Hematopoietic multipotent progenitor cell treated with erythropoietin and hydrocortisone succinate and interleukin-3 and kit ligand, for 15 days (in vitro differentiated cells): ENCODE data around the gene DICER1.

ENCODE experiments used
- DNase-seq: peaks from one replicate; pipeline ENCODE4 v3.0.0-alpha.2; 2015; ENCODE audit warnings: low spot score

The DICER1 gene

DNA sequence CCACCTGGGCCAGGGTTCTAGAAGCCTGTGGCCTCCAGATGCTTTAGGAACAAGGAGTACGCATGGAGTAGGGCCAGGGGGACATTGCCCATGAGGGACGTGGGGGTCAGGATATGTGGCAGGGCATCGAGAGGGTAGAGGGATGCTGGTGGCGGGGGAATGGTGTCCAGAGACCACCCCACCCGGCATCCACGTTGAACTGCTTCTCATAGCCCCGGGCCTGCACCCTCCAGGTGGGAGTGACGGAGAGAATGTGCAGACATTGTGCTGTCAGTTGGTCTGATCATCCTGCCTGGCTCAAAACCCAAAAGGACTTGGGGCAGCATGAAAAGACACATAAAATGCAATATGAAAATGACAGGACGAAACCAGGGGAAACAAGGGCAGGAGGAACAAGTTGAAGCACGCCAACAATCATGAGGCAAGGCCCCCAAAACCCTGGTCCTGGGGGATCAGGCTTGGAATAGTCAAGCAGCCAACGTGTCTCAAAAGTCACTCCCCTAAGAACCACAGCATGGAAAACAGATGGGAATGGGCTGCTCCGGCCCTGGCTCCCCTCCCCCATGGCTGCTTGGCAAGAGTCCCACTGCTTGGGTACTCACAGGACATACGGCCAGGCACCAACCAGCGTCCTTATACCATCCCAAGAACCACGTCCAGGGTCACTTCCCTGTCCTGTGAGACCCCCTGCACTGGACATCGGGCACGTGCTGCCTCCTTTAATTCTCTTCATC, 117.9 kb downstream of the DICER1 start:
- DNase-seq = no peak

DNA sequence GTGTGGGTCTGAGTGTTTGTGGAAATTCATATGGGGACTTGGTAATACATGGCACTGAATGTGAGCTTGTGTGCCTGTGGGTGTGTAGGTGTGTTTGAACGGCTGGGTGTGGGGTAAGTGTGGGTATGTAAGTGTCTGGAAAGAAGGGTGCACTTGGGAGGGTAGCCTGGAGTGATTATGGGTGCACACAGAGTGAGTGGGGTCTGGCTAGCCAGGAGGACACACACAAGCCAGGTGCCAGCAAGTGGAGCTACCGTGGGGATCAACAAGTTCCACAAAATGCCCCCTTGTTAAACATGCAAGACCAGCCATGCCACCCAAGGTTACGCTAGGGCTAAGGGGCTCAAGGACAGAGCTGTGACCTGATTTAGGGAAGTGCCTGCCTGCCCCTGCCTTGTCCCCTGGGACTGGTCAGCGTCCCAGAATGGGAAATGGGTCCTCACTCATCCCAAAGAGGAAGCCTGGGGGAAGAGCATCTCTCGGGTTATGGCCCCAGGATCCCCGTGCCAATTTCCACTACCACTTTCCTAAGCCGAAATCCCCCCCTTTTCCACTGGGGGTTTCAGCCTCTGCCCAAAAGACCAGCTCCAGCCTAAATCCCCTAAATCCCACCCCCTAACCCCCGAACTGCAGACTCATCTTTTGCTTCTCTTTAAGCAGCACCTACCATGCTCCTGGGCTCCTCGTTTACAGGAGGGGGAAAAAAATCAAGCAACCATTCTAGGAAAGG, 118.6 kb downstream of the DICER1 start:
- DNase-seq = no peak

DNA sequence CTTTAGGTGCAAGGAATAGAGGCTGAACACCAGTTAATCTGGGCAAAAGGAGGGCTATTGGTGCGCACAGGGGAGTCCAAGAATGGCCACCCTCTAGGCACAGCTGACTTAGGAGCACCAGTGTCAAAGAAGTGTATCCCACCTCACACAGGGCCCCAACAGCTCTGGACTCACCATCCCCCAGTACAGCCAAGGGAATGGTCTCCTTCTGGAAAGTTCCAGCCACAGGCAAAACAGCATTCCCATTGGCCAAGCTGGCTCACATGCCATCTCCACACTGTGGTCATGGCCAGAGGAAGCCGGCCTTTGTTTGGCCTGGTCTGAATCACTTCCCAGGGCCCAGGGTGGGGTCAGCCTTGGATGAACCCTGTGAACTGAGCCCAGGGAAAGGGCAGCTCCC, 120.1 kb downstream of the DICER1 start:
- DNase-seq = no peak
